Endothelial cell of umbilical vein (primary cell): ENCODE data around the gene ABL1. TPM values are rescaled to one million over a fixed set of nuclear protein-coding genes. Genes with fewer than 3 reads are reported as not detected.

Experiments
- BruUV-seq: library from RNA; stranded (reverse); fragments of 400-500 nt; replicated peaks from 2 replicates; lab custom pipeline; 2021; lab: Mats Ljungman, UMichigan
- CTCF ChIA-PET: fragments of 300-600, 350-600 bp; sonication (Branson Sonifier 250); formaldehyde crosslinking; loops from one replicate; lab custom pipeline; 2021; ENCODE audit warnings: antibody characterized with exemption, inconsistent platforms; lab: Charles Lee
- POLR2A ChIA-PET: fragments of 300-600, 350-600 bp; sonication (Branson Sonifier 250); formaldehyde crosslinking; loops from one replicate; lab custom pipeline; 2021; ENCODE audit warnings: antibody characterized with exemption, inconsistent platforms; lab: Charles Lee
- DNase-seq: peaks from one replicate; pipeline ENCODE4 v3.0.0-alpha.2; 2011; ENCODE audit warnings: low read depth, low spot score
- FAIRE-seq: peaks from 2 replicates; lab custom pipeline; 2011; peaks lifted over from hg19 to GRCh38; lab: Jason Lieb, UNC
- H2AFZ ChIP-seq: 2 replicates; pipeline ENCODE4 v1.6.0; 2012; ENCODE audit warnings: low read depth, low read length, control low read depth, inconsistent platforms
- H3K27ac ChIP-seq: 2 replicates; pipeline ENCODE4 v1.5.1; 2011; ENCODE audit warnings: low read depth, mild to moderate bottlenecking, control low read depth, low read length, moderate library complexity; ENCODE audit not compliant: insufficient read depth
- H3K27me3 ChIP-seq, 2 experiments: 2 replicates each; pipeline versions ENCODE4 v1.6.0 to v1.6.1; 2011; ENCODE audit warnings: low read length in 2 of 2, mixed read lengths in 1 of 2; ENCODE audit not compliant: control insufficient read depth in 2 of 2, insufficient read depth in 2 of 2
- H3K36me3 ChIP-seq, 2 experiments: 2 replicates in 1 of 2; 3 replicates in 1 of 2; pipeline ENCODE4 v1.5.1; 2011; ENCODE audit warnings: low read length in 2 of 2, mild to moderate bottlenecking in 1 of 2, moderate library complexity in 1 of 2; ENCODE audit not compliant: control insufficient read depth in 2 of 2, insufficient read depth in 2 of 2; ENCODE audit errors: extremely low read depth in 1 of 2
- H3K4me1 ChIP-seq: 3 replicates; pipeline ENCODE4 v1.5.1; 2011; ENCODE audit warnings: mild to moderate bottlenecking, low read length; ENCODE audit not compliant: control insufficient read depth, insufficient read depth; ENCODE audit errors: extremely low read depth
- H3K4me2 ChIP-seq: 2 replicates; pipeline ENCODE4 v1.6.1; 2011; ENCODE audit warnings: low read length, control low read depth, mixed read lengths; ENCODE audit not compliant: insufficient read depth
- H3K4me3 ChIP-seq, 3 experiments: fragments of 200-600 bp in 1 of 3; sonication (generic), shearing (Covaris generic) in 1 of 3; replicated peaks in 1 of 3; 2 replicates each; pipeline ENCODE4 v1.5.1; 2011 to 2016; ENCODE audit warnings: control low read depth in 3 of 3, low read length in 3 of 3, mild to moderate bottlenecking in 2 of 3, inconsistent platforms in 1 of 3, low read depth in 1 of 3, moderate library complexity in 1 of 3; ENCODE audit not compliant: insufficient read depth in 1 of 3
- H3K79me2 ChIP-seq: 2 replicates; pipeline ENCODE4 v1.6.0; 2012; ENCODE audit warnings: low read length, inconsistent platforms; ENCODE audit not compliant: control insufficient read depth, insufficient read depth
- H3K9ac ChIP-seq: replicated peaks from 2 replicates; pipeline ENCODE3; 2011; ENCODE audit warnings: low read length, control low read depth; ENCODE audit not compliant: insufficient read depth; ENCODE audit errors: extremely low read depth
- H3K9me1 ChIP-seq: replicated peaks from 3 replicates; pipeline ENCODE4 v1.6.0; 2011; ENCODE audit warnings: mild to moderate bottlenecking, low read length; ENCODE audit not compliant: control insufficient read depth, insufficient read depth; ENCODE audit errors: extremely low read depth
- H3K9me3 ChIP-seq: replicated peaks from 2 replicates; pipeline ENCODE4 v1.5.1; 2012; ENCODE audit warnings: low read length, inconsistent platforms; ENCODE audit not compliant: control insufficient read depth, insufficient read depth
- H4K20me1 ChIP-seq: replicated peaks from 2 replicates; pipeline ENCODE3; 2011; ENCODE audit warnings: mild to moderate bottlenecking, low read length; ENCODE audit not compliant: control insufficient read depth, insufficient read depth; ENCODE audit errors: extremely low read depth
- CTCF ChIP-seq, 2 donors: IDR thresholded peaks; 1 replicate in 1 of 2; 2 replicates in 1 of 2; pipeline ENCODE4 v1.5.1; 2011; ENCODE audit warnings: low read length in 2 of 2, mild to moderate bottlenecking in 2 of 2, moderate library complexity in 2 of 2, control low read depth in 1 of 2, inconsistent platforms in 1 of 2, low read depth in 1 of 2; ENCODE audit not compliant: insufficient read depth in 1 of 2; ENCODE audit errors: extremely low read depth in 1 of 2
- EZH2 ChIP-seq: IDR thresholded peaks from 2 replicates; pipeline ENCODE4 v1.6.1; 2012; ENCODE audit warnings: borderline replicate concordance, low read depth, mild to moderate bottlenecking, moderate library complexity, low read length, inconsistent platforms; ENCODE audit not compliant: severe bottlenecking
- GATA2 ChIP-seq: IDR thresholded peaks from 2 replicates; pipeline ENCODE4 v1.7.0; 2011; ENCODE audit warnings: low read depth, mild to moderate bottlenecking, moderate library complexity, mixed read lengths, low read length; ENCODE audit not compliant: insufficient read length, insufficient read depth
- JUN ChIP-seq: IDR thresholded peaks from 2 replicates; pipeline ENCODE4 v1.6.1; 2011; ENCODE audit warnings: borderline replicate concordance, low read depth; ENCODE audit not compliant: insufficient read length, insufficient read depth
- MAX ChIP-seq: IDR thresholded peaks from 2 replicates; pipeline ENCODE4 v1.6.1; 2011; ENCODE audit not compliant: insufficient read depth, insufficient read length
- MYC ChIP-seq: IDR thresholded peaks from one replicate; pipeline ENCODE4 v1.6.1; 2011; ENCODE audit warnings: mild to moderate bottlenecking, low read depth, low read length
- POLR2A ChIP-seq: IDR thresholded peaks from 2 replicates; pipeline ENCODE4 v1.6.1; 2012; ENCODE audit warnings: low read depth, mild to moderate bottlenecking, control low read depth, low read length
- POLR2AphosphoS5 ChIP-seq: IDR thresholded peaks from 2 replicates; pipeline ENCODE4 v1.6.1; 2012; ENCODE audit warnings: low read depth, mild to moderate bottlenecking, control low read depth, low read length, moderate library complexity; ENCODE audit not compliant: insufficient read depth
- dilution Hi-C: fragments of 300-500 bp; cut with MboI; formaldehyde crosslinking; loops from one replicate; pipeline ENCODE4 v1.15.0; 2019; ENCODE audit warnings: low sequenced_read_pairs; ENCODE audit not compliant: extremely low pct_ligation_motif_present
- intact Hi-C: fragments of 100-400 bp; cut with micrococcal nuclease; formaldehyde crosslinking; loops from one replicate; pipeline ENCODE4 v1.10.0; 2022
- polyA plus RNA-seq, 4 experiments: library from polyadenylated mRNA; depleted of rRNA in 3 of 4; stranded (reverse) in 3 of 4; unstranded in 1 of 4; fragments of >200 nt; gene quantifications; 2 replicates each; pipeline versions ENCODE4 v1.2.1 to v1.2.3, GENCODE V29; 2011 to 2012; ENCODE audit warnings: missing spikeins in 1 of 4
- total RNA-seq: library from RNA; stranded (reverse); gene quantifications from 2 replicates; pipeline ENCODE4 v1.2.3, GENCODE V29; 2021

ABL1 gene
- total and polyA plus RNA-seq, 2 donors (not counting 3 experiments of a cell fraction or from before 2014, with no cell fraction given) = 32.1 to 87.1 TPM

- DNase-seq (no peak), FAIRE-seq (no peak)
- Histone ChIP-seq H3K27ac (no peak overlapping the region), H3K36me3 (peaks cover 40 to 68% of the 10 kb centered on the region in 2 experiments), H3K4me1 (no peaks in the 10 kb centered on the region), H3K4me3 (no peak overlapping the region), H3K79me2 (peaks cover 3% of the 10 kb centered on the region), H3K27me3 (no peaks in the 10 kb centered on the region), H3K9me3 (no peaks in the 10 kb centered on the region), H2AFZ (no peak overlapping the region), H4K20me1 (no peaks in the 10 kb centered on the region), H3K4me2 (no peak overlapping the region), H3K9me1 (no peaks in the 10 kb centered on the region), H3K9ac (no peak overlapping the region)
- intact Hi-C loops (no loop called here), dilution Hi-C loops (no loop called here)
- ChIA-PET POLR2A (no interaction called here), CTCF (interaction anchor here (1.1 to 2.4 kb wide), 3 partner anchors 12 to 165 kb away, joined by 7 to 12 read pairs (median 8); no protein-coding TSS in a partner anchor)
- no peak for TF ChIP-seq POLR2A
- no peak for TF ChIP-seq CTCF (IDR thresholded peaks at IDR 0.05; ENCODE audit: extremely low read depth in 1 of 2, insufficient read depth in 1 of 2, low read depth in 1 of 2, low read length in 2 of 2)
- TF ChIP-seq MYC = no peak
- no peak for TF ChIP-seq JUN
- no peak for TF ChIP-seq EZH2
- no peak for TF ChIP-seq MAX
- TF ChIP-seq POLR2AphosphoS5 = no peak
- no peak for TF ChIP-seq GATA2
- BruUV-seq = no TSS peak
Measured at GRCh38 chr9:130881516-130881915, 46.5 kb downstream of the ABL1 start.
